H4 (cell line): ENCODE results near the gene SEMA3F. TPM values are rescaled to one million over a fixed set of nuclear protein-coding genes. Genes with fewer than 3 reads are reported as not detected.
A peak's percentile ranks its signal among the peaks of the same experiment; 100 is the strongest.

Experiments used
- DNase-seq: peaks from one replicate; pipeline ENCODE4 v3.0.0-alpha.2; 2015; ENCODE audit warnings: low spot score
- total RNA-seq: library from RNA; depleted of rRNA; stranded (reverse); fragments of >200 nt; shearing (Covaris generic); gene quantifications from 2 replicates; pipeline ENCODE4 v1.2.3, GENCODE V29; 2014; rRNA removed

The SEMA3F gene
- total RNA-seq: 0.33 and 3.8 TPM in 2 replicates

GRCh38 chr3:50154840-50155490 is at the start of gene SEMA3F:
Gene SEMA3F, plus strand, starts transcription at chr3:50155324. Its CDS starts 4,299 bp downstream, at chr3:50159623.
- no peak for DNase-seq

- DNase-seq: no peak
These were observed 43.4 kb upstream of the SEMA3F start for GRCh38 chr3:50111757-50112156.

- DNase-seq: no peak
These were observed 42.7 kb upstream of the SEMA3F start for GRCh38 chr3:50112462-50112861.

GRCh38 chr3:50117120-50117519 is 38.0 kb upstream of the SEMA3F start:
- DNase-seq: no peak

- DNase-seq: no peak
These were observed 36.9 kb upstream of the SEMA3F start for GRCh38 chr3:50118237-50118636.

- DNase-seq: no peak
These were observed 35.3 kb upstream of the SEMA3F start for GRCh38 chr3:50119786-50120185.

GRCh38 chr3:50120364-50121071 is 34.6 kb upstream of the SEMA3F start:
- DNase-seq: no peak

GRCh38 chr3:50121072-50122032 is 33.8 kb upstream of the SEMA3F start:
- DNase-seq: peak; percentile 58

- no peak for DNase-seq
These were observed 33.1 kb upstream of the SEMA3F start for GRCh38 chr3:50122071-50122470.

- no peak for DNase-seq
These were observed 32.3 kb upstream of the SEMA3F start for GRCh38 chr3:50122661-50123391.

GRCh38 chr3:50123394-50124051 is 31.6 kb upstream of the SEMA3F start:
- DNase-seq: no peak

GRCh38 chr3:50124052-50124799 is 30.9 kb upstream of the SEMA3F start:
- no peak for DNase-seq

GRCh38 chr3:50124800-50125178 is 30.3 kb upstream of the SEMA3F start:
- DNase-seq: no peak

- no peak for DNase-seq
These were observed 29.4 kb upstream of the SEMA3F start for GRCh38 chr3:50125541-50126286.

- DNase-seq: no peak
These were observed 28.6 kb upstream of the SEMA3F start for GRCh38 chr3:50126287-50127211.

- no peak for DNase-seq
These were observed 27.9 kb upstream of the SEMA3F start for GRCh38 chr3:50127251-50127691.

GRCh38 chr3:50128001-50128400 is 27.1 kb upstream of the SEMA3F start:
- no peak for DNase-seq

GRCh38 chr3:50130436-50130835 is 24.7 kb upstream of the SEMA3F start:
- no peak for DNase-seq
